D721Med (cell line): ENCODE data around the gene NOC4L.

ENCODE experiments used
- DNase-seq: peaks from one replicate; pipeline ENCODE4 v3.0.0; 2011; ENCODE audit warnings: low spot score; ENCODE audit not compliant: insufficient read length
- FAIRE-seq: peaks from 2 replicates; lab custom pipeline; 2011; peaks lifted over from hg19 to GRCh38; lab: Jason Lieb, UNC
- CTCF ChIP-seq: IDR thresholded peaks from 2 replicates; pipeline ENCODE4 v1.5.1; 2012; ENCODE audit warnings: mild to moderate bottlenecking, control low read depth; ENCODE audit not compliant: insufficient read depth; ENCODE audit errors: missing control alignments

NOC4L gene

DNA sequence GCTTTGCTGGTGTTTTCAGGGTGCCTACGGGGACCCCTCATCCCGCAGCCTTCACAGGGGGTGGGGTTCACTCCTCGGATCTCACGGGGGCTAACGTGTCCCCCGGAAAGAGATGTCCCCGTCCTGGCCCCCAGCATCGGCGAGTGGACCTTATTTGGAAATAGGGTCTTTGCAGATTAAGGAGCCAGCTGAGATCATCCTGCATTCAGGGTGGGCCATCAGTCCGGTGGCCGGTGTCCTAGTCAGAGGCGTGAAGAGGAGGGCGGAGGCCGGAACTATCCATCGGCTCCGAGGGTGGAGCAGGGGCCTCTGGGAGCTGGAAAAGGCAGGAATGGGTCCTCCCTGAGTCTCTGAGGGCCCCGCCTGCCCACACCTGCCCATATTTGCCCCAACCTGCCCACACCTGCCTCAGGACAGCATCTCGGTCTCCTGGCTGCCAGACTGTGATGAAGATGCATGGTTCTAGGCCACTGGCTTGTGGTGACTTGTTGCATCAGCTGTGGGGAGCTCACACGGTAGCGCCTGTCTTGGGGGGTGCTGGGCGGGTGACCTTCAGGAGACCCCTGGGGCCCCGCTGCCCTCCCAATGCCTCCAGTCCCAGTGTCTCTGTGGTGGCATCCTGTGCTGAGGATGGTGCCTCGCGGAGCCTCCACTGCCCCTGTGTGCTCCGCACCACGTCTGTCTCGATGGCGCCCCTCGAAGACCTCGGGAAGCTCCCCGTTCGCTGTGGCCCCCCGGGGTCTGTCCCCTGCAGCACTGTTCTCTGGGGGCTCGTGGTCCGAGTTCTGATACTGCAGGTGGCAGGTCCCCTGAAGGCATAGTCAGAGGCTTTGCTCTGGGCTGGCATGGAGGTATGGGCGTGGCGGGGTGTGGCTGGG is 14.7 kb downstream of the NOC4L start:
- DNase-seq (no peak), FAIRE-seq (no peak)
- no peak for TF ChIP-seq CTCF

DNA sequence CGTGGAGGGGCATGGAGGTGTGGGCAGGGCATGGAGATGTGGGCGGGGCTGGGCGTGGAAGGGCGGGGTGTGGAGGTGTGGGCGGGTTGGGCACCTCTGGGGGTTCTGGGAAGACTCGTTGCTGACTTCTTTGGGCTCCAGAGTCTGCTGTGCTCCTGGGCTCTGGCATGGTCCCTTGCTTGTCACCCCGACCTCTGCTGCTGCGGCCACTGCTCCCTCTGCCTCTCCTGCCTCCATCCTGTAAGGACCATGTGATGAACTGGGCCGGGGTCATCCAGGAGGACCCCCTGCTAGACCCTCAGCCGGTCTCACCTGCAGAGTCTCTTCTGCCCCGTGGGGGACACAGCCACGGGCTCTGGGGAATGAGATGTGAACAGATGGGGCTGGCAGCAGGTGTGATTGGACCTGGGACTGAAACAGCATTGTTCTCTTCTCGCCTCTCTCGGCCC is 15.3 kb downstream of the NOC4L start:
- DNase-seq: no peak
- no peak for TF ChIP-seq CTCF
- FAIRE-seq: no peak

DNA sequence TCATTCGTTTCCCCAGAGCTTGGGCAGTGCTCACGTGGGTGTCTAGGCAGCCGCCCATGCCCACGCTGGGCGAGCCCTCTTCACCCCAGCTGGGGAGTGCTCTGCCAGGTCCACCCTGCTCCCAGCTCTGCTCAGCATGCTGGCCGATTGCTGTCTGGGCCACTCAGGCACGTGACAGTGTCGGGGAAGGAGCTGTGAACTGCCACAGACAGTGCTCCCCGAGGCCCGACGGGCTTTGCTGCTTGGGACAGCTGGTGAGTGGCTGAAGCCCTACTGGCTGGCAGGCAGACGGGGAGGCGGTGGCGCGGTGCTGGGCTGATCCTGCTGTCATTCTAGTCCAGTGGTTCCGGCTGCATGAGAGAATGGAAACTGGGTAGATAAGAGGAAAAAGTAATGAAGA is 15.8 kb downstream of the NOC4L start:
- DNase-seq (no peak), FAIRE-seq (no peak)
- TF ChIP-seq CTCF: no peak

DNA sequence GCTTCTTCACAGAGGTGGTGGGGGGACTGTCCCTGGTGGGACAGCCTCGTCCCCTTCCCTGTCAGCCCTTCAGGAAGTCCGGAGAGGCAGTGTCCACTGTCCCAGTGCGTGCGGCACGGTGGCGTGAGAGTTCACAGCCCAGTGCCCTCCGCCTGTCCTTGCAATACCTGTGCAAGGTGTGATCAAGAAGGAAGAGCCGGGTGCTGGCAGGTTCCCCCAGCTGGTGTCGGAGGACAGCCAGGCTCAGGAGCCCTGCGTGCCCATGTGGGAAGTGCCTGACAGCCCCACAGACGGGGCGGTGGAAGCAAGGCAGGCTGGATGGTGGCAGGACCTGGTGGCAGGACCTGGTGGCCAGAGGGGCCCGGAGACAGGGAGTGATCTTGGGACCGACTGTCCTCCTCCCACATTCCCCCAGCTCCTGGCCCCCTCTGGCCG is 16.4 kb downstream of the NOC4L start:
- DNase-seq (no peak), FAIRE-seq (no peak)
- TF ChIP-seq CTCF: no peak

DNA sequence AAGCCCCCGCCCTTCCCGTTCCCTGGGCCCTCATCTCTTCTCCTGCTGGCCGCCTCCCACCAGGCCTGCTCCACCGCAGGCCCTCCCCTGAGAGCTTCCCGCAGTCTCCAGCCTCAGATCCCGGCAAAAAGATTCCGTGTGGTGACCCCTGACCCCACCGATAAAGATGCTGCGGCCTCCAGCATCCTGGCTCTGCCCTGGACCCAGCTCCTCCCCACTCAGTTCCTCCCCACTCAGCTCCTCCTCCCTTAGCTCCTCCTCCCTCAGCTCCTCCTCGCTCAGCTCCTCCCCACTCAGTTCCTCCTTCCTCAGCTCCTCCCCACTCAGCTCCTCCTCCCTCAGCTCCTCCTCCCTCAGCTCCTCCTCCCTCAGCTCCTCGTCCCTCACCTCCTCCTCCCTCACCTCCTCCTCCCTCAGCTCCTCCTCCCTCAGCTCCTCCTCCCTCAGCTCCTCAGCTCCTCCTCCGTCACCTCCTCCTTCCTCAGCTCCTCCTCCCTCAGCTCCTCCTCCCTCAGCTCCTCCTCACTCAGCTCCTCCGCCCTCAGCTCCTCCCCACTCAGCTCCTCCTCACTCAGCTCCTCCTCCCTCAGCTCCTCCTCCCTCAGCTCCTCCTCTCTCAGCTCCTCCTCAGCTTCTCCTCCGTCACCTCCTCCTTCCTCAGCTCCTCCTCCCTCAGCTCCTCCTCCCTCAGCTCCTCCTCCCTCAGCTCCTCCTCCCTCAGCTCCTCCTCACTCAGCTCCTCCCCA is 17.0 kb downstream of the NOC4L start:
- no peak for TF ChIP-seq CTCF
- no peak for DNase-seq
- FAIRE-seq: no peak

GRCh38 chr12:132161796-132162507 is 17.7 kb downstream of the NOC4L start:
- no peak for DNase-seq
- no peak for TF ChIP-seq CTCF
- no peak for FAIRE-seq
